ENCODE measurements around the gene CAMKK1.

The CAMKK1 gene

GRCh38 chr17:3827124-3827773 lies 65.6 kb downstream of the CAMKK1 start:
- no peak overlapping the region for H3K4me3 ChIP-seq (ENCODE audit: low read depth, low read length)
- peak; percentile 17 for DNase-seq (ENCODE audit: low read depth)

- no peak overlapping the region for H3K4me3 ChIP-seq (ENCODE audit: low read depth, low read length)
- DNase-seq (ENCODE audit: low read depth): no peak
These were observed 66.7 kb downstream of the CAMKK1 start for GRCh38 chr17:3826191-3826590.

GRCh38 chr17:3821101-3821500 lies 71.8 kb downstream of the CAMKK1 start:
- no peak overlapping the region for H3K4me3 ChIP-seq (ENCODE audit: low read depth, low read length)
- no peak for DNase-seq (ENCODE audit: low read depth)

- DNase-seq (ENCODE audit: low read depth): no peak
These were observed 74.1 kb downstream of the CAMKK1 start for GRCh38 chr17:3818786-3819185.

GRCh38 chr17:3817851-3818605 lies 74.8 kb downstream of the CAMKK1 start:
- no peak for DNase-seq (ENCODE audit: low read depth)
- H3K4me3 ChIP-seq (ENCODE audit: low read depth, low read length): no peak overlapping the region

More at GRCh38 chr17:3818786-3819185, 74.1 kb downstream of the CAMKK1 start:
- no peak overlapping the region for H3K4me3 ChIP-seq (ENCODE audit: low read depth, low read length)

GRCh38 chr17:3815925-3816324 lies 76.9 kb downstream of the CAMKK1 start:
- DNase-seq (ENCODE audit: low read depth): no peak

GRCh38 chr17:3815122-3815521 lies 77.7 kb downstream of the CAMKK1 start:
- DNase-seq (ENCODE audit: low read depth): no peak
- H3K4me3 ChIP-seq (ENCODE audit: low read depth, low read length): no peak overlapping the region

More at GRCh38 chr17:3815925-3816324, 76.9 kb downstream of the CAMKK1 start:
- no peak overlapping the region for H3K4me3 ChIP-seq (ENCODE audit: low read depth, low read length)

GRCh38 chr17:3814361-3814760 lies 78.5 kb downstream of the CAMKK1 start:
- no peak for DNase-seq (ENCODE audit: low read depth)
- no peak overlapping the region for H3K4me3 ChIP-seq (ENCODE audit: low read depth, low read length)

- no peak overlapping the region for H3K4me3 ChIP-seq (ENCODE audit: low read depth, low read length)
- no peak for DNase-seq (ENCODE audit: low read depth)
These were observed 79.7 kb downstream of the CAMKK1 start for GRCh38 chr17:3813171-3813570.

GRCh38 chr17:3812771-3813170 lies 80.1 kb downstream of the CAMKK1 start:
- H3K4me3 ChIP-seq (ENCODE audit: low read depth, low read length): no peak overlapping the region
- DNase-seq (ENCODE audit: low read depth): no peak

- H3K4me3 ChIP-seq (ENCODE audit: low read depth, low read length): no peak overlapping the region
- DNase-seq (ENCODE audit: low read depth): no peak
These were observed 80.6 kb downstream of the CAMKK1 start for GRCh38 chr17:3812284-3812683.
